WTC11 (cell line): Measurements from ENCODE around the gene ARGFX. TPM values are rescaled to one million over a fixed set of nuclear protein-coding genes. Genes with fewer than 3 reads are reported as not detected.
A peak's percentile ranks its signal among the peaks of the same experiment; 100 is the strongest.

ENCODE experiments used
- ATAC-seq: fragments of 200-7000 bp; cut with Tn5 transposase; 2 replicates; pipeline ENCODE4 v1.10.0; 2021; ENCODE audit warnings: mild to moderate bottlenecking, moderate library complexity
- CTCF ChIA-PET: fragments of 300-600 bp; sonication (Branson Sonifier 250); formaldehyde crosslinking; loops from one replicate; lab custom pipeline; 2021; ENCODE audit warnings: antibody characterized with exemption; lab: Charles Lee
- POLR2A ChIA-PET: fragments of 350-600 bp; sonication (Branson Sonifier 250); formaldehyde crosslinking; loops from one replicate; lab custom pipeline; 2021; ENCODE audit warnings: antibody characterized with exemption; lab: Charles Lee
- DNase-seq: peaks from one replicate; pipeline ENCODE4 v3.0.0; 2021; ENCODE audit warnings: low spot score
- H3K27ac Mint-ChIP-seq: 2 replicates; pipeline ENCODE4 v1.8.0; 2021; ENCODE audit warnings: mixed read lengths
- H3K27me3 Mint-ChIP-seq: 2 replicates; pipeline ENCODE4 v1.8.0; 2021; ENCODE audit warnings: low read depth, mild to moderate bottlenecking, moderate library complexity, mixed read lengths
- H3K36me3 Mint-ChIP-seq: 2 replicates; pipeline ENCODE4 v1.8.0; 2021; ENCODE audit warnings: mixed read lengths
- H3K4me1 Mint-ChIP-seq: 2 replicates; pipeline ENCODE4 v1.8.0; 2022; ENCODE audit warnings: mixed read lengths
- H3K4me3 Mint-ChIP-seq: 2 replicates; pipeline ENCODE4 v1.8.0; 2021; ENCODE audit warnings: mild to moderate bottlenecking, moderate library complexity, mixed read lengths
- H3K9me3 Mint-ChIP-seq: 2 replicates; pipeline ENCODE4 v1.8.0; 2021; ENCODE audit warnings: mixed read lengths
- EMX1 ChIP-seq: fragments of 250-450 bp; sonication (Bioruptor Pico); IDR thresholded peaks from 2 replicates; pipeline ENCODE4 v1.8.0; 2021; ENCODE audit warnings: mild to moderate bottlenecking
- GABPB1 ChIP-seq: sonication (generic); formaldehyde crosslinking; IDR thresholded peaks from 2 replicates; pipeline ENCODE4 v1.8.1; 2023; ENCODE audit warnings: mild to moderate bottlenecking, missing genetic modification reagents
- HMGA2 ChIP-seq: fragments of 250-450 bp; sonication (Bioruptor Pico); IDR thresholded peaks from 2 replicates; pipeline ENCODE4 v1.4.0; 2021; ENCODE audit warnings: mild to moderate bottlenecking, moderate library complexity
- KAT7 ChIP-seq: sonication (generic); formaldehyde crosslinking; IDR thresholded peaks from 2 replicates; pipeline ENCODE4 v1.8.1; 2023; ENCODE audit warnings: missing genetic modification reagents, mild to moderate bottlenecking, borderline replicate concordance
- NFE2L1 ChIP-seq: sonication (generic); formaldehyde crosslinking; IDR thresholded peaks from 2 replicates; pipeline ENCODE4 v1.8.1; 2023; ENCODE audit warnings: missing genetic modification reagents
- NR1H2 ChIP-seq: sonication (generic); formaldehyde crosslinking; IDR thresholded peaks from 2 replicates; pipeline ENCODE4 v1.9.0; 2021; ENCODE audit warnings: mild to moderate bottlenecking, moderate library complexity, missing genetic modification reagents
- NR2C2 ChIP-seq: sonication (generic); formaldehyde crosslinking; IDR thresholded peaks from 2 replicates; pipeline ENCODE4 v1.8.0; 2022; ENCODE audit warnings: mild to moderate bottlenecking, missing genetic modification reagents
- RELA ChIP-seq: sonication (generic); formaldehyde crosslinking; IDR thresholded peaks from 2 replicates; pipeline ENCODE4 v1.8.1; 2022; ENCODE audit warnings: missing genetic modification reagents, mild to moderate bottlenecking, borderline replicate concordance
- SP1 ChIP-seq: sonication (generic); formaldehyde crosslinking; conservative IDR thresholded peaks from 2 replicates; pipeline ENCODE4 v1.8.1; 2022; ENCODE audit warnings: missing genetic modification reagents
- STAT6 ChIP-seq: sonication (generic); formaldehyde crosslinking; conservative IDR thresholded peaks from 2 replicates; pipeline ENCODE4 v1.8.1; 2023; ENCODE audit warnings: mild to moderate bottlenecking, low read depth, missing genetic modification reagents, moderate library complexity
- TCF7 ChIP-seq: sonication (generic); formaldehyde crosslinking; IDR thresholded peaks from 2 replicates; pipeline ENCODE4 v1.8.0; 2022; ENCODE audit warnings: mild to moderate bottlenecking, low read depth, missing genetic modification reagents, moderate library complexity
- USF2 ChIP-seq: sonication (generic); formaldehyde crosslinking; IDR thresholded peaks from 2 replicates; pipeline ENCODE4 v1.8.1; 2023; ENCODE audit warnings: mild to moderate bottlenecking, missing genetic modification reagents, moderate library complexity
- ZBTB21 ChIP-seq: sonication (generic); formaldehyde crosslinking; IDR thresholded peaks from 2 replicates; pipeline ENCODE4 v1.8.1; 2023; ENCODE audit warnings: mild to moderate bottlenecking, missing genetic modification reagents, borderline replicate concordance
- ZNF263 ChIP-seq: sonication (generic); formaldehyde crosslinking; IDR thresholded peaks from 2 replicates; pipeline ENCODE4 v1.8.1; 2022; ENCODE audit warnings: low read depth, mild to moderate bottlenecking, moderate library complexity, missing genetic modification reagents
- ZNF396 ChIP-seq: fragments of 250-450 bp; sonication (Bioruptor Pico); IDR thresholded peaks from 2 replicates; pipeline ENCODE4 v1.8.0; 2021; ENCODE audit warnings: mild to moderate bottlenecking, moderate library complexity, borderline replicate concordance
- total RNA-seq: library from RNA; stranded (reverse); gene quantifications from 3 replicates; pipeline ENCODE4 v1.2.3, GENCODE V29; 2021
- TF ChIP-seq, protein P1 (sequence below): sonication (generic); formaldehyde crosslinking; IDR thresholded peaks from 2 replicates; pipeline ENCODE4 v1.8.0; 2022; ENCODE audit warnings: mild to moderate bottlenecking, missing genetic modification reagents
- TF ChIP-seq, protein P2 (sequence below): sonication (generic); formaldehyde crosslinking; IDR thresholded peaks from 2 replicates; pipeline ENCODE4 v1.8.0; 2023; ENCODE audit warnings: mild to moderate bottlenecking, missing genetic modification reagents
- TF ChIP-seq, protein P3 (sequence below): sonication (generic); formaldehyde crosslinking; IDR thresholded peaks from 2 replicates; pipeline ENCODE4 v1.8.1; 2022; ENCODE audit warnings: mild to moderate bottlenecking, missing genetic modification reagents, moderate library complexity, borderline replicate concordance

The ARGFX gene
- total RNA-seq, 1 experiment from 2014 or later = not detected

DNA sequence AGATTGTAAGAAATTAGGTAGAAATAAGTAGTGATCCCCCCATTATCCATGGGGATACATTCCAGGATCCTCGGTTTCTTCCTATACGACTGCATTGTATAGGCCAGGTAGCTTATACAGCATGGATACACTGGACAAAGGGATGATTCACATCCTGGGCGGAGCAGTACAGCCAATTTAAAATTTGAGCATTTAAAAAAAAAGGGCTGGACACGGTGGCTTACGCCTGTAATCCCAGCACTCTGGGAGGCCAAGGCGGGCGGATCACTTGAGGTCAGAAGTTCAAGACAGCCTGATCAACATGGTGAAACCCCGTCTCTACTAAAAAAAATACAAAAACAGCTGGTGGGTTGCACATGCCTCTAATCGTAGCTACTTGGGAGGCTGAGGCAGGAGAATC is 976 bp upstream of the ARGFX start (continued):
- TF ChIP-seq, protein P1, sequence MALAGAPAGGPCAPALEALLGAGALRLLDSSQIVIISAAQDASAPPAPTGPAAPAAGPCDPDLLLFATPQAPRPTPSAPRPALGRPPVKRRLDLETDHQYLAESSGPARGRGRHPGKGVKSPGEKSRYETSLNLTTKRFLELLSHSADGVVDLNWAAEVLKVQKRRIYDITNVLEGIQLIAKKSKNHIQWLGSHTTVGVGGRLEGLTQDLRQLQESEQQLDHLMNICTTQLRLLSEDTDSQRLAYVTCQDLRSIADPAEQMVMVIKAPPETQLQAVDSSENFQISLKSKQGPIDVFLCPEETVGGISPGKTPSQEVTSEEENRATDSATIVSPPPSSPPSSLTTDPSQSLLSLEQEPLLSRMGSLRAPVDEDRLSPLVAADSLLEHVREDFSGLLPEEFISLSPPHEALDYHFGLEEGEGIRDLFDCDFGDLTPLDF (CRISPR knock-in tag) = no peak

GRCh38 chr3:121574449-121574848 is 6.7 kb downstream of the ARGFX start:
- no peaks in the 10 kb centered on the region for H3K27me3 Mint-ChIP-seq
- TF ChIP-seq NFE2L1 (CRISPR knock-in tag) (no peak), ZNF263 (CRISPR knock-in tag) (no peak), USF2 (CRISPR knock-in tag) (no peak), KAT7 (CRISPR knock-in tag) (no peak), NR1H2 (CRISPR knock-in tag) (no peak), ZNF396 (no peak), EMX1 (CRISPR knock-in tag) (no peak), GABPB1 (CRISPR knock-in tag) (no peak), STAT6 (no peak), SP1 (CRISPR knock-in tag) (no peak), NR2C2 (CRISPR knock-in tag) (no peak), RELA (no peak), TCF7 (CRISPR knock-in tag) (no peak), ZBTB21 (no peak), HMGA2 (CRISPR knock-in tag) (no peak)
- TF ChIP-seq, protein P2, sequence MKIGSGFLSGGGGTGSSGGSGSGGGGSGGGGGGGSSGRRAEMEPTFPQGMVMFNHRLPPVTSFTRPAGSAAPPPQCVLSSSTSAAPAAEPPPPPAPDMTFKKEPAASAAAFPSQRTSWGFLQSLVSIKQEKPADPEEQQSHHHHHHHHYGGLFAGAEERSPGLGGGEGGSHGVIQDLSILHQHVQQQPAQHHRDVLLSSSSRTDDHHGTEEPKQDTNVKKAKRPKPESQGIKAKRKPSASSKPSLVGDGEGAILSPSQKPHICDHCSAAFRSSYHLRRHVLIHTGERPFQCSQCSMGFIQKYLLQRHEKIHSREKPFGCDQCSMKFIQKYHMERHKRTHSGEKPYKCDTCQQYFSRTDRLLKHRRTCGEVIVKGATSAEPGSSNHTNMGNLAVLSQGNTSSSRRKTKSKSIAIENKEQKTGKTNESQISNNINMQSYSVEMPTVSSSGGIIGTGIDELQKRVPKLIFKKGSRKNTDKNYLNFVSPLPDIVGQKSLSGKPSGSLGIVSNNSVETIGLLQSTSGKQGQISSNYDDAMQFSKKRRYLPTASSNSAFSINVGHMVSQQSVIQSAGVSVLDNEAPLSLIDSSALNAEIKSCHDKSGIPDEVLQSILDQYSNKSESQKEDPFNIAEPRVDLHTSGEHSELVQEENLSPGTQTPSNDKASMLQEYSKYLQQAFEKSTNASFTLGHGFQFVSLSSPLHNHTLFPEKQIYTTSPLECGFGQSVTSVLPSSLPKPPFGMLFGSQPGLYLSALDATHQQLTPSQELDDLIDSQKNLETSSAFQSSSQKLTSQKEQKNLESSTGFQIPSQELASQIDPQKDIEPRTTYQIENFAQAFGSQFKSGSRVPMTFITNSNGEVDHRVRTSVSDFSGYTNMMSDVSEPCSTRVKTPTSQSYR = no peak
- TF ChIP-seq, protein P3, sequence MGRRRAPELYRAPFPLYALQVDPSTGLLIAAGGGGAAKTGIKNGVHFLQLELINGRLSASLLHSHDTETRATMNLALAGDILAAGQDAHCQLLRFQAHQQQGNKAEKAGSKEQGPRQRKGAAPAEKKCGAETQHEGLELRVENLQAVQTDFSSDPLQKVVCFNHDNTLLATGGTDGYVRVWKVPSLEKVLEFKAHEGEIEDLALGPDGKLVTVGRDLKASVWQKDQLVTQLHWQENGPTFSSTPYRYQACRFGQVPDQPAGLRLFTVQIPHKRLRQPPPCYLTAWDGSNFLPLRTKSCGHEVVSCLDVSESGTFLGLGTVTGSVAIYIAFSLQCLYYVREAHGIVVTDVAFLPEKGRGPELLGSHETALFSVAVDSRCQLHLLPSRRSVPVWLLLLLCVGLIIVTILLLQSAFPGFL (CRISPR knock-in tag) = no peak
- TF ChIP-seq, all 79 proteins: peak for 0
- Mint-ChIP-seq H3K4me3 (no peak overlapping the region), H3K9me3 (no peaks in the 10 kb centered on the region), H3K36me3 (no peaks in the 10 kb centered on the region), H3K4me1 (peaks cover 16% of the 10 kb centered on the region), H3K27ac (no peak overlapping the region)
- ChIA-PET CTCF (interaction anchor here (0.6 kb wide), 1 partner anchor 26 kb away, joined by 4 read pairs; no protein-coding TSS in a partner anchor), POLR2A (no interaction called here)
- ATAC-seq = peak; percentile 47
- peak; percentile 49 for DNase-seq
